CD4-positive, alpha-beta memory T cell (primary cell): ENCODE measurements around the gene DUOX2. TPM values are rescaled to one million over a fixed set of nuclear protein-coding genes. Genes with fewer than 3 reads are reported as not detected.
"Not testable (repeated sequence)": the region's sequence is repeated elsewhere in the genome, so short reads cannot be mapped to it uniquely, and the experiment has no call there.

Experiments used
- CTCF ChIA-PET: fragments of 350-600 bp; sonication (Branson Sonifier 250); formaldehyde crosslinking; loops from one replicate; lab custom pipeline; 2021; ENCODE audit warnings: inconsistent platforms; ENCODE audit not compliant: partially characterized antibody; lab: Charles Lee
- POLR2A ChIA-PET: fragments of 350-600 bp; sonication (Branson Sonifier 250); formaldehyde crosslinking; loops from one replicate; lab custom pipeline; 2021; ENCODE audit not compliant: partially characterized antibody; lab: Charles Lee
- DNase-seq, 5 donors: peaks; one replicate each; pipeline versions ENCODE4 v3.0.0 to v3.0.0-alpha.2; 2020 to 2022; ENCODE audit warnings: mixed read lengths in 1 of 5
- H3K27ac ChIP-seq: one replicate; pipeline ENCODE4 v1.7.0; 2013; ENCODE audit warnings: low read depth, low read length
- H3K27me3 ChIP-seq: 2 replicates; pipeline ENCODE4 v1.7.0; 2013; ENCODE audit warnings: mild to moderate bottlenecking, low read length, moderate library complexity; ENCODE audit not compliant: insufficient read depth
- H3K36me3 ChIP-seq: 2 replicates; pipeline ENCODE4 v1.7.0; 2013; ENCODE audit warnings: mild to moderate bottlenecking, low read length, moderate library complexity; ENCODE audit not compliant: insufficient read depth
- H3K4me1 ChIP-seq: 2 replicates; pipeline ENCODE4 v1.7.0; 2013; ENCODE audit warnings: mild to moderate bottlenecking, low read length, moderate library complexity; ENCODE audit not compliant: insufficient read depth
- H3K4me3 ChIP-seq, 2 donors: one replicate each; pipeline ENCODE4 v1.7.0; 2013; ENCODE audit warnings: low read length in 2 of 2, mild to moderate bottlenecking in 1 of 2
- H3K9me3 ChIP-seq, 2 donors: one replicate each; pipeline ENCODE4 v1.7.0; 2013; ENCODE audit warnings: low read length in 2 of 2, control low read depth in 1 of 2; ENCODE audit not compliant: control insufficient read depth in 1 of 2
- H3K27ac Mint-ChIP-seq, 7 donors: one replicate each; pipeline ENCODE4 v1.8.0; 2020 to 2021; ENCODE audit warnings: mixed read lengths in 7 of 7, mild to moderate bottlenecking in 6 of 7, inconsistent platforms in 3 of 7, moderate library complexity in 3 of 7
- H3K27me3 Mint-ChIP-seq, 2 donors: one replicate each; pipeline ENCODE4 v1.8.0; 2020 to 2021; ENCODE audit warnings: mixed read lengths in 2 of 2
- H3K36me3 Mint-ChIP-seq, 2 donors: one replicate each; pipeline ENCODE4 v1.8.0; 2020 to 2021; ENCODE audit warnings: mixed read lengths in 2 of 2, inconsistent platforms in 1 of 2, mild to moderate bottlenecking in 1 of 2
- H3K4me1 Mint-ChIP-seq, 4 donors: one replicate each; pipeline ENCODE4 v1.8.0; 2020 to 2021; ENCODE audit warnings: mixed read lengths in 4 of 4, mild to moderate bottlenecking in 1 of 4
- H3K4me3 Mint-ChIP-seq, 8 donors: one replicate each; pipeline ENCODE4 v1.8.0; 2020 to 2021; ENCODE audit warnings: mixed read lengths in 8 of 8, mild to moderate bottlenecking in 7 of 8, moderate library complexity in 6 of 8, inconsistent platforms in 3 of 8
- H3K9me3 Mint-ChIP-seq, 8 donors: one replicate each; pipeline ENCODE4 v1.8.0; 2020 to 2021; ENCODE audit warnings: mixed read lengths in 8 of 8, mild to moderate bottlenecking in 5 of 8, inconsistent platforms in 3 of 8, moderate library complexity in 1 of 8
- intact Hi-C: fragments of 100-400 bp; cut with micrococcal nuclease; formaldehyde crosslinking; loops from one replicate; pipeline ENCODE4 v1.15.1; 2023
- polyA plus RNA-seq, 2 donors: library from polyadenylated mRNA; unstranded; fragments of 300-500 nt; fragmentation: Illumina TruSeq; gene quantifications; one replicate each; pipeline ENCODE4 v1.2.3, GENCODE V29; 2021
- total RNA-seq, 2 experiments: library from RNA; stranded (reverse); gene quantifications; one replicate each; pipeline ENCODE4 v1.2.3, GENCODE V29; 2021

The DUOX2 gene
- total and polyA plus RNA-seq, 4 experiments from 2014 or later = 0.02 to 0.06 (median 0.06) TPM; not detected in 1

GRCh38 chr15:45050587-45050986 lies 63.4 kb downstream of the DUOX2 start:
- Histone ChIP-seq H3K27me3 (no peaks in the 10 kb centered on the region), H3K36me3 (no peaks in the 10 kb centered on the region), H3K4me3 (no peak overlapping the region), H3K9me3 (no peaks in the 10 kb centered on the region), H3K27ac (no peak overlapping the region), H3K4me1 (no peaks in the 10 kb centered on the region)
- intact Hi-C loops = no loop called here
- ChIA-PET POLR2A (no interaction called here), CTCF (no interaction called here)
- Mint-ChIP-seq H3K9me3 (peaks cover 0 to 23% (median 12%) of the 10 kb centered on the region in 8 donors), H3K4me3 (no peak overlapping the region), H3K36me3 (peaks cover 30 to 55% of the 10 kb centered on the region in 2 donors), H3K27me3 (no peaks in the 10 kb centered on the region), H3K4me1 (no peaks in the 10 kb centered on the region), H3K27ac (no peak overlapping the region)
- no peak for DNase-seq

GRCh38 chr15:45048794-45049631 lies 65.0 kb downstream of the DUOX2 start:
- DNase-seq = no peak
- Histone ChIP-seq H3K27me3 (no peaks in the 10 kb centered on the region), H3K9me3 (no peaks in the 10 kb centered on the region), H3K4me3 (no peak overlapping the region), H3K4me1 (no peaks in the 10 kb centered on the region), H3K36me3 (no peaks in the 10 kb centered on the region), H3K27ac (no peak overlapping the region)
- ChIA-PET CTCF (interaction anchor here (0.6 to 1.3 kb wide), 2 partner anchors 10 to 12 kb away, joined by 3 to 5 read pairs; no protein-coding TSS in a partner anchor), POLR2A (no interaction called here)
- H3K27me3 Mint-ChIP-seq = no peaks in the 10 kb centered on the region
- peaks cover 0 to 23% (median 12%) of the 10 kb centered on the region in 8 donors for H3K9me3 Mint-ChIP-seq
- no peaks in the 10 kb centered on the region for H3K4me1 Mint-ChIP-seq
- H3K36me3 Mint-ChIP-seq = peaks cover 30 to 59% of the 10 kb centered on the region in 2 donors
- intact Hi-C loops = no loop called here
- H3K4me3 Mint-ChIP-seq = no peak overlapping the region
- no peak overlapping the region for H3K27ac Mint-ChIP-seq

GRCh38 chr15:45048449-45048793 lies 65.6 kb downstream of the DUOX2 start:
- H3K9me3 ChIP-seq, H3K4me1 Mint-ChIP-seq, H3K4me3 ChIP-seq, POLR2A ChIA-PET, H3K27ac Mint-ChIP-seq, H3K4me3 Mint-ChIP-seq, H3K27me3 Mint-ChIP-seq, H3K4me1 ChIP-seq, H3K27ac ChIP-seq, H3K27me3 ChIP-seq, intact Hi-C loops, DNase-seq, H3K36me3 ChIP-seq: not testable (repeated sequence)
- Mint-ChIP-seq H3K9me3 (peaks cover 0 to 23% (median 12%) of the 10 kb centered on the region in 8 donors), H3K36me3 (peaks cover 30 to 59% of the 10 kb centered on the region in 2 donors)
- CTCF ChIA-PET = interaction anchor here (0.6 to 1.3 kb wide), 2 partner anchors 10 to 11 kb away, joined by 3 to 5 read pairs; no protein-coding TSS in a partner anchor

- H3K9me3 Mint-ChIP-seq, H3K27ac ChIP-seq, H3K4me1 Mint-ChIP-seq, H3K4me3 ChIP-seq, H3K27me3 ChIP-seq, POLR2A ChIA-PET, DNase-seq, H3K27me3 Mint-ChIP-seq, H3K4me3 Mint-ChIP-seq, H3K36me3 ChIP-seq, H3K27ac Mint-ChIP-seq, intact Hi-C loops, H3K4me1 ChIP-seq, H3K9me3 ChIP-seq, CTCF ChIA-PET: not testable (repeated sequence)
- peaks cover 14 to 26% of the 10 kb centered on the region in 2 donors for H3K36me3 Mint-ChIP-seq
These were observed 69.7 kb downstream of the DUOX2 start for GRCh38 chr15:45044270-45044669.

- H3K4me3 Mint-ChIP-seq, H3K36me3 ChIP-seq, H3K9me3 ChIP-seq, H3K27ac ChIP-seq, CTCF ChIA-PET, intact Hi-C loops, H3K4me3 ChIP-seq, H3K9me3 Mint-ChIP-seq, H3K27me3 ChIP-seq, H3K27me3 Mint-ChIP-seq, POLR2A ChIA-PET, DNase-seq, H3K27ac Mint-ChIP-seq, H3K4me1 Mint-ChIP-seq, H3K4me1 ChIP-seq: not testable (repeated sequence)
- peaks cover 6 to 12% of the 10 kb centered on the region in 2 donors for H3K36me3 Mint-ChIP-seq
These were observed 71.1 kb downstream of the DUOX2 start for GRCh38 chr15:45042859-45043258.

Other genes starting within 250 kb of the DUOX2 start
- gene TERB2, start 157.5 kb downstream of the DUOX2 start, total RNA-seq = not detected
- not detected for gene TERB2, start 157.5 kb downstream of the DUOX2 start, polyA plus RNA-seq
- gene SORD, start 91.0 kb downstream of the DUOX2 start, total RNA-seq = 1 to 10 TPM; 4.2 to 4.4 TPM
- 1 to 10 TPM; 6.7 to 7.0 TPM for gene SORD, start 91.0 kb downstream of the DUOX2 start, polyA plus RNA-seq
- not detected for gene DUOXA2, start 154 bp upstream of the DUOX2 start, total RNA-seq
- not detected for gene DUOXA2, start 154 bp upstream of the DUOX2 start, polyA plus RNA-seq
- gene DUOXA1, start 15.7 kb upstream of the DUOX2 start, total RNA-seq = under 1 TPM; 0.23 to 0.97 TPM
- not detected for gene DUOXA1, start 15.7 kb upstream of the DUOX2 start, polyA plus RNA-seq
- under 1 TPM; 0.06 to 0.19 TPM for gene DUOX1, start 15.8 kb upstream of the DUOX2 start, total RNA-seq
- 1 to 10 TPM in 1 of 2 donors, under 1 TPM in 1; 0.19 to 2.9 TPM for gene DUOX1, start 15.8 kb upstream of the DUOX2 start, polyA plus RNA-seq
- gene SHF, start 73.8 kb upstream of the DUOX2 start, total RNA-seq = 1 to 10 TPM; 5.3 to 6.7 TPM
- 1 to 10 TPM in 1 of 2 donors, under 1 TPM in 1; 0.66 to 1.7 TPM for gene SHF, start 73.8 kb upstream of the DUOX2 start, polyA plus RNA-seq
- gene SLC28A2, start 138.1 kb upstream of the DUOX2 start, total RNA-seq = not detected
- not detected for gene SLC28A2, start 138.1 kb upstream of the DUOX2 start, polyA plus RNA-seq